GM21825 (cell line): Measurements from ENCODE around the gene ANXA8L1.
"Not testable (repeated sequence)": the region's sequence is repeated elsewhere in the genome, so short reads cannot be mapped to it uniquely, and the experiment has no call there.

Experiments used
- ATAC-seq: cut with Tn5 transposase; IDR thresholded peaks from one replicate; pipeline ENCODE4 v1.9.1; 2021; ENCODE audit warnings: mild to moderate bottlenecking, moderate library complexity; ENCODE audit not compliant: unreplicated experiment

ANXA8L1 gene

GRCh38 chr10:46396441-46397279, 21.1 kb downstream of the ANXA8L1 start:
- not testable (repeated sequence) for ATAC-seq

- ATAC-seq, result not testable (repeated sequence)
Measured at GRCh38 chr10:46397767-46398166, 22.2 kb downstream of the ANXA8L1 start.

- ATAC-seq, result peak; percentile 67
Measured at GRCh38 chr10:46398212-46398886, 22.8 kb downstream of the ANXA8L1 start.

GRCh38 chr10:46409556-46409955, 34.0 kb downstream of the ANXA8L1 start:
- ATAC-seq, result not testable (repeated sequence)

- ATAC-seq, result not testable (repeated sequence)
Measured at GRCh38 chr10:46411123-46411522, 35.5 kb downstream of the ANXA8L1 start.

- ATAC-seq, result not testable (repeated sequence)
Measured at GRCh38 chr10:46412665-46413064, 37.1 kb downstream of the ANXA8L1 start.

GRCh38 chr10:46415291-46415690, 39.7 kb downstream of the ANXA8L1 start:
- ATAC-seq, result not testable (repeated sequence)

- ATAC-seq, result not testable (repeated sequence)
Measured at GRCh38 chr10:46418283-46418682, 42.7 kb downstream of the ANXA8L1 start.

- ATAC-seq, result not testable (repeated sequence)
Measured at GRCh38 chr10:46419570-46420379, 44.2 kb downstream of the ANXA8L1 start.

GRCh38 chr10:46423550-46423949, 48.0 kb downstream of the ANXA8L1 start:
- not testable (repeated sequence) for ATAC-seq

- not testable (repeated sequence) for ATAC-seq
Measured at GRCh38 chr10:46440942-46441341, 65.4 kb downstream of the ANXA8L1 start.
